GM06990 (cell line): ENCODE results near the gene DPY19L1.

Experiments
- DNase-seq: peaks from one replicate; pipeline ENCODE4 v3.0.0-alpha.2; 2011; ENCODE audit not compliant: insufficient read length; ENCODE audit errors: extremely low read depth
- H3K27me3 ChIP-seq: replicated peaks from 2 replicates; pipeline ENCODE4 v1.6.0; 2011; ENCODE audit warnings: low read length; ENCODE audit not compliant: control insufficient read depth, insufficient read depth
- H3K36me3 ChIP-seq: 2 replicates; pipeline ENCODE4 v1.5.1; 2011; ENCODE audit warnings: low read length; ENCODE audit not compliant: control insufficient read depth, insufficient read depth
- H3K4me3 ChIP-seq: replicated peaks from 2 replicates; pipeline ENCODE4 v1.5.1; 2011; ENCODE audit warnings: low read depth, mild to moderate bottlenecking, control low read depth, low read length
- CTCF ChIP-seq: IDR thresholded peaks from 2 replicates; pipeline ENCODE4 v1.5.1; 2011; ENCODE audit warnings: low read length, control low read depth, mild to moderate bottlenecking, inconsistent platforms; ENCODE audit not compliant: insufficient read depth, poor library complexity, severe bottlenecking

Gene DPY19L1

GRCh38 chr7:35019179-35019729 is 18.0 kb downstream of the DPY19L1 start:
- Histone ChIP-seq H3K4me3 (no peak overlapping the region), H3K36me3 (no peaks in the 10 kb centered on the region), H3K27me3 (no peaks in the 10 kb centered on the region)
- DNase-seq = no peak
- no peak for TF ChIP-seq CTCF

GRCh38 chr7:35015346-35015859 is 21.9 kb downstream of the DPY19L1 start:
- no peak for TF ChIP-seq CTCF
- Histone ChIP-seq H3K36me3 (no peaks in the 10 kb centered on the region), H3K4me3 (no peak overlapping the region), H3K27me3 (no peaks in the 10 kb centered on the region)
- DNase-seq = no peak

- DNase-seq = no peak
- no peak overlapping the region for H3K4me3 ChIP-seq
- no peak for TF ChIP-seq CTCF
- H3K36me3 ChIP-seq = no peaks in the 10 kb centered on the region
- H3K27me3 ChIP-seq = no peaks in the 10 kb centered on the region
These were observed 25.1 kb downstream of the DPY19L1 start for GRCh38 chr7:35012160-35012559.

- H3K4me3 ChIP-seq = no peak overlapping the region
- no peak for TF ChIP-seq CTCF
- no peak for DNase-seq
- H3K36me3 ChIP-seq = no peaks in the 10 kb centered on the region
- no peaks in the 10 kb centered on the region for H3K27me3 ChIP-seq
These were observed 26.2 kb downstream of the DPY19L1 start for GRCh38 chr7:35011085-35011484.

GRCh38 chr7:35007768-35008167 is 29.5 kb downstream of the DPY19L1 start:
- no peak for TF ChIP-seq CTCF
- DNase-seq = no peak
- no peak overlapping the region for H3K4me3 ChIP-seq
- H3K27me3 ChIP-seq = no peaks in the 10 kb centered on the region
- no peaks in the 10 kb centered on the region for H3K36me3 ChIP-seq
